ENCODE data around the gene TOM1.

The TOM1 gene

DNA sequence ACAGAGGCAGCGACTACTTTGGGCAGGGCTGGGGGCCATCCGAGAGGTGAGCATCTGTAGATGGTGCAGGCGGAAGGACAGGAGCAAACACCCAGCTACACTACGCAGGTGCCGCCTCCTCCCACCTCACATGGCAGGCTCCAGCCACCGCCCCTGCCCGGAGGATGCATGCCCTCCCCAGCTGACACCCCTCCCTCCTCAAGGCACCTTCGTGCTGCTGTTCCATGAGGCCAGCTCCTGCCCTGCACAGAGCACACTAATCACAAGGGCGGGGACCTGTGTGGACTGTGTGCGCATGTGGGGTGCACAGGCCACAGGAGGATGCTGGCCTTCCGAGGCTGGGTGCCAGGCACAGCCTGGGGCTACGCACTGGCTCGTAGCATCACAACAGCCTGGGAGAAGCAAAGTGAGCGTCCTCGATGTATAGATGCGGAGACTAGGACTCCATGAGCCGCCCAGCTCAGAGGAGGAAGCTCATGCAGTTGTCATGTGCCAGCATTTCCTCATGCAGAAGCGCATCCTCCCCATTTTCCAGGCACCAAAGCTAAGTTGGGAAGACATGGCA lies 48.4 kb downstream of the TOM1 start:
- Histone ChIP-seq H3K4me2 (ENCODE audit: low read depth, low read length, poor library complexity, severe bottlenecking) (no peak overlapping the region), H3K36me3 (ENCODE audit: insufficient read depth, low read length) (peaks cover 6% of the 10 kb centered on the region; the same call in 1 of the 2 replicates), H3K4me1 (ENCODE audit: insufficient read depth, low read length, poor library complexity, severe bottlenecking) (peaks cover 21% of the 10 kb centered on the region), H3K27me3 (ENCODE audit: insufficient read depth, low read length, poor library complexity, severe bottlenecking) (no peaks in the 10 kb centered on the region), H4K20me1 (ENCODE audit: insufficient read depth, low read length, poor library complexity, severe bottlenecking) (no peaks in the 10 kb centered on the region), H3K9ac (ENCODE audit: low read depth, low read length, poor library complexity, severe bottlenecking) (no peak overlapping the region), H3K79me2 (ENCODE audit: insufficient read depth, low read length) (no peaks in the 10 kb centered on the region), H2AFZ (ENCODE audit: low read length) (no peak overlapping the region), H3F3A (ENCODE audit: low read depth) (no peaks in the 10 kb centered on the region), H3K9me2 (replicated peaks; ENCODE audit: low read depth, low read length) (no peaks in the 10 kb centered on the region), H3K9me3 (ENCODE audit: insufficient read depth, low read depth, low read length) (no peaks in the 10 kb centered on the region), H3K4me3 (ENCODE audit: low read length, poor library complexity, severe bottlenecking) (no peak overlapping the region)
- TF ChIP-seq, protein P1, sequence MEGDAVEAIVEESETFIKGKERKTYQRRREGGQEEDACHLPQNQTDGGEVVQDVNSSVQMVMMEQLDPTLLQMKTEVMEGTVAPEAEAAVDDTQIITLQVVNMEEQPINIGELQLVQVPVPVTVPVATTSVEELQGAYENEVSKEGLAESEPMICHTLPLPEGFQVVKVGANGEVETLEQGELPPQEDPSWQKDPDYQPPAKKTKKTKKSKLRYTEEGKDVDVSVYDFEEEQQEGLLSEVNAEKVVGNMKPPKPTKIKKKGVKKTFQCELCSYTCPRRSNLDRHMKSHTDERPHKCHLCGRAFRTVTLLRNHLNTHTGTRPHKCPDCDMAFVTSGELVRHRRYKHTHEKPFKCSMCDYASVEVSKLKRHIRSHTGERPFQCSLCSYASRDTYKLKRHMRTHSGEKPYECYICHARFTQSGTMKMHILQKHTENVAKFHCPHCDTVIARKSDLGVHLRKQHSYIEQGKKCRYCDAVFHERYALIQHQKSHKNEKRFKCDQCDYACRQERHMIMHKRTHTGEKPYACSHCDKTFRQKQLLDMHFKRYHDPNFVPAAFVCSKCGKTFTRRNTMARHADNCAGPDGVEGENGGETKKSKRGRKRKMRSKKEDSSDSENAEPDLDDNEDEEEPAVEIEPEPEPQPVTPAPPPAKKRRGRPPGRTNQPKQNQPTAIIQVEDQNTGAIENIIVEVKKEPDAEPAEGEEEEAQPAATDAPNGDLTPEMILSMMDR (conservative IDR thresholded peaks at IDR 0.05; ENCODE audit: low read length): no peak
- no peak for TF ChIP-seq EZH2phosphoT487 (IDR thresholded peaks at IDR 0.05; ENCODE audit: borderline replicate concordance)

DNA sequence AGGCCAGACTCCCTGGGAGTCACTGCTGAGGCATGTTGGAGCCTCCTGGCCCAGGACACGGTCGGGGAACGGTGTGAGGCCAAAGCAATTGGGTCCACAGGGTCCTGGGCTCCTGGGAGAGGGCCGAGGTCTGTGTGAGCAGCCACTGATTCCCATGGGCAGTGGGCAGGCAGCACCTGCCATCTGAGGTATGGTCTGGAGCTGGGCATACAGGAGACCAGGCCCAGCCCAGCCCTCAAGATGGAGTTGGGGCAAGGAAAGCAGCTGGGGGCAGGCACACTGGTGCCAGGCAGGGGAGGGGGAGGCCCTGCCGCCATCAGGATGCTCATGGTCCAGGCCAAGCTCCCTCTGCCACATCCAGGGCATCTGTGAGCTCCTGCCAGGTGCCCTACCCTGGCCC lies 49.0 kb downstream of the TOM1 start:
- Histone ChIP-seq H3K4me1 (ENCODE audit: insufficient read depth, low read length, poor library complexity, severe bottlenecking) (peaks cover 21% of the 10 kb centered on the region), H3K27me3 (ENCODE audit: insufficient read depth, low read length, poor library complexity, severe bottlenecking) (no peaks in the 10 kb centered on the region), H3K9me3 (ENCODE audit: insufficient read depth, low read depth, low read length) (no peaks in the 10 kb centered on the region), H3K9me2 (replicated peaks; ENCODE audit: low read depth, low read length) (no peaks in the 10 kb centered on the region), H4K20me1 (ENCODE audit: insufficient read depth, low read length, poor library complexity, severe bottlenecking) (no peaks in the 10 kb centered on the region), H3K4me3 (ENCODE audit: low read length, poor library complexity, severe bottlenecking) (no peak overlapping the region), H3K79me2 (ENCODE audit: insufficient read depth, low read length) (no peaks in the 10 kb centered on the region), H3F3A (ENCODE audit: low read depth) (no peaks in the 10 kb centered on the region), H3K36me3 (ENCODE audit: insufficient read depth, low read length) (peaks cover 3% of the 10 kb centered on the region; the same call in 1 of the 2 replicates), H2AFZ (ENCODE audit: low read length) (no peak overlapping the region), H3K9ac (ENCODE audit: low read depth, low read length, poor library complexity, severe bottlenecking) (no peak overlapping the region), H3K4me2 (ENCODE audit: low read depth, low read length, poor library complexity, severe bottlenecking) (no peak overlapping the region)
- no peak for TF ChIP-seq EZH2phosphoT487 (IDR thresholded peaks at IDR 0.05; ENCODE audit: borderline replicate concordance)
- TF ChIP-seq, protein P1 (conservative IDR thresholded peaks at IDR 0.05; ENCODE audit: low read length): no peak

DNA sequence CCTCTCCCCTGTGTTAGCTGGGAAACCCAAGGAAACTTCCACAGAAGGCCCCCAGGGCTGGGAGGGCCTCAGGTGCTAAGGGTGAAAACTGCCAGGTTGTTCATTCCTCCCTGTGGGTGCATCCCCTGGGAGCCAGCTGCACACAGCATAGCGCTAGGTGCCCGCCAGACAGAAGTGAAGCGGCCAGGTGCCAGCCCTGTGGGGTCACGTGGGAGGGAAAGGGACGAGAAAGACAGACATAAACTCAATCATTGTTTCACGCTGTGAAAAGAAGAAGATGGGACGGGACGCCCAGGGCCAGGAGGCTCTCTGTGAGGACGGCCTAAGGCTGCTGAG lies 49.6 kb downstream of the TOM1 start:
- Histone ChIP-seq H3K9ac (ENCODE audit: low read depth, low read length, poor library complexity, severe bottlenecking) (no peak overlapping the region), H3K36me3 (ENCODE audit: insufficient read depth, low read length) (no peaks in the 10 kb centered on the region; the same call in 1 of the 2 replicates), H3F3A (ENCODE audit: low read depth) (no peaks in the 10 kb centered on the region), H3K9me3 (ENCODE audit: insufficient read depth, low read depth, low read length) (no peaks in the 10 kb centered on the region), H3K4me1 (ENCODE audit: insufficient read depth, low read length, poor library complexity, severe bottlenecking) (peaks cover 21% of the 10 kb centered on the region), H3K27me3 (ENCODE audit: insufficient read depth, low read length, poor library complexity, severe bottlenecking) (no peaks in the 10 kb centered on the region), H3K79me2 (ENCODE audit: insufficient read depth, low read length) (no peaks in the 10 kb centered on the region), H4K20me1 (ENCODE audit: insufficient read depth, low read length, poor library complexity, severe bottlenecking) (no peaks in the 10 kb centered on the region), H3K4me2 (ENCODE audit: low read depth, low read length, poor library complexity, severe bottlenecking) (no peak overlapping the region), H3K4me3 (ENCODE audit: low read length, poor library complexity, severe bottlenecking) (no peak overlapping the region), H2AFZ (ENCODE audit: low read length) (no peak overlapping the region), H3K9me2 (replicated peaks; ENCODE audit: low read depth, low read length) (no peaks in the 10 kb centered on the region)
- TF ChIP-seq EZH2phosphoT487 (IDR thresholded peaks at IDR 0.05; ENCODE audit: borderline replicate concordance): no peak
- TF ChIP-seq, protein P1 (conservative IDR thresholded peaks at IDR 0.05; ENCODE audit: low read length): no peak
